GM19324 (cell line): ENCODE data around the gene MAGED1.
A peak's percentile ranks its signal among the peaks of the same experiment; 100 is the strongest.

Source experiments
- ATAC-seq: cut with Tn5 transposase; IDR thresholded peaks from one replicate; pipeline ENCODE4 v1.9.1; 2021; ENCODE audit warnings: mild to moderate bottlenecking, moderate library complexity; ENCODE audit not compliant: unreplicated experiment, low FRiP score

Gene MAGED1

GRCh38 chrX:51892921-51893745, at the start of gene MAGED1:
Gene MAGED1, plus strand, starts transcription at chrX:51893623. Its CDS starts 682 bp downstream, at chrX:51894305.
- peak; percentile 78 for ATAC-seq

- no peak for ATAC-seq
These were observed 46.0 kb upstream of the MAGED1 start for GRCh38 chrX:51847463-51847862.

GRCh38 chrX:51851507-51852085, 41.8 kb upstream of the MAGED1 start:
- no peak for ATAC-seq

GRCh38 chrX:51852096-51852495, 41.3 kb upstream of the MAGED1 start:
- no peak for ATAC-seq

- no peak for ATAC-seq
These were observed 40.8 kb upstream of the MAGED1 start for GRCh38 chrX:51852621-51853020.

GRCh38 chrX:51853251-51853650, 40.2 kb upstream of the MAGED1 start:
- ATAC-seq, result no peak

GRCh38 chrX:51855698-51856097, 37.7 kb upstream of the MAGED1 start:
- ATAC-seq, result no peak

GRCh38 chrX:51857159-51857733, 36.2 kb upstream of the MAGED1 start:
- ATAC-seq, result no peak

- ATAC-seq, result no peak
These were observed 32.7 kb upstream of the MAGED1 start for GRCh38 chrX:51860679-51861078.

GRCh38 chrX:51862920-51863319, 30.5 kb upstream of the MAGED1 start:
- ATAC-seq, result no peak

- ATAC-seq, result no peak
These were observed 27.2 kb upstream of the MAGED1 start for GRCh38 chrX:51866210-51866609.

- ATAC-seq, result no peak
These were observed 25.8 kb upstream of the MAGED1 start for GRCh38 chrX:51867626-51868025.

- ATAC-seq, result no peak
These were observed 23.1 kb upstream of the MAGED1 start for GRCh38 chrX:51870354-51870753.

GRCh38 chrX:51874123-51874522, 19.3 kb upstream of the MAGED1 start:
- no peak for ATAC-seq

GRCh38 chrX:51876441-51876840, 17.0 kb upstream of the MAGED1 start:
- no peak for ATAC-seq

GRCh38 chrX:51878056-51878455, 15.4 kb upstream of the MAGED1 start:
- ATAC-seq, result no peak

GRCh38 chrX:51889851-51890250, 3.6 kb upstream of the MAGED1 start:
- ATAC-seq, result no peak

GRCh38 chrX:51891245-51891644, 2.2 kb upstream of the MAGED1 start:
- ATAC-seq, result no peak

- no peak for ATAC-seq
These were observed 1.4 kb upstream of the MAGED1 start for GRCh38 chrX:51891821-51892551.

- ATAC-seq, result no peak
These were observed 691 bp downstream of the MAGED1 start for GRCh38 chrX:51893931-51894696.
